Stomach (tissue), 9 donors: ENCODE measurements around the gene KLHDC10. TPM values are rescaled to one million over a fixed set of nuclear protein-coding genes. Genes with fewer than 3 reads are reported as not detected.

Experiments
- DNase-seq, 2 donors: peaks; one replicate each; pipeline versions ENCODE4 v3.0.0 to v3.0.0-alpha.2; 2013 to 2019
- H3K27ac ChIP-seq, 5 donors: fragments of 200-600 bp in 4 of 5; sonication (generic) in 4 of 5; one replicate each; pipeline ENCODE4 v1.5.1; 2013 to 2019; ENCODE audit warnings: mild to moderate bottlenecking in 1 of 5, moderate library complexity in 1 of 5
- H3K27me3 ChIP-seq, 3 donors: fragments of 200-600 bp; sonication (generic); one replicate each; pipeline ENCODE4 v1.5.1; 2017 to 2019; ENCODE audit warnings: mixed run types in 1 of 3
- H3K36me3 ChIP-seq, 4 donors: fragments of 200-600 bp; sonication (generic); 1 replicate in 3 of 4; 2 replicates in 1 of 4; pipeline ENCODE4 v1.5.1; 2016 to 2019
- H3K4me1 ChIP-seq, 4 donors: fragments of 200-600 bp; sonication (generic); one replicate each; pipeline ENCODE4 v1.5.1; 2016 to 2019
- H3K4me3 ChIP-seq, 4 donors: fragments of 200-600 bp; sonication (generic) in 3 of 4; one replicate each; pipeline ENCODE4 v1.5.1; 2016 to 2019; ENCODE audit warnings: mild to moderate bottlenecking in 1 of 4
- H3K9me3 ChIP-seq, 4 donors: fragments of 200-600 bp; sonication (generic); one replicate each; pipeline ENCODE4 v1.5.1; 2016 to 2019
- EP300 ChIP-seq: sonication (generic); formaldehyde crosslinking; IDR thresholded peaks from one replicate; pipeline ENCODE4 v1.6.1; 2017; ENCODE audit warnings: antibody characterized with exemption
- POLR2A ChIP-seq, 4 donors: fragments of 450-650 bp; IDR thresholded peaks; one replicate each; pipeline ENCODE4 v1.6.1; 2016; ENCODE audit warnings: antibody characterized with exemption in 4 of 4, control low read depth in 2 of 4, mild to moderate bottlenecking in 1 of 4, moderate library complexity in 1 of 4
- POLR2AphosphoS5 ChIP-seq, 3 donors: sonication (generic); formaldehyde crosslinking; IDR thresholded peaks; one replicate each; pipeline ENCODE4 v1.6.1; 2016; ENCODE audit warnings: antibody characterized with exemption in 3 of 3
- WGBS, 5 donors: extraction: QIAGEN DNeasy Blood & Tissue Kit in 3 of 5; methylation state at CpG; one replicate each; pipeline versions ENCODE4 v1.1.5 to v1.1.7; 2013 to 2018; 5-methylcytosine and 5-hydroxymethylcytosine counted together
- intact Hi-C: fragments of 100-400 bp; cut with DNase I; formaldehyde crosslinking; loops from one replicate; pipeline ENCODE4 v1.15.1; 2023; ENCODE audit warnings: low total_unique reads
- polyA plus RNA-seq, 3 donors: library from polyadenylated mRNA; stranded (reverse); fragments of 200-250 nt; gene quantifications; one replicate each; pipeline ENCODE4 v1.2.3, GENCODE V29; 2013
- total RNA-seq, 5 donors: library from RNA; depleted of rRNA; stranded (reverse); fragments of >200 nt; gene quantifications; one replicate each; pipeline versions ENCODE4 v1.1.0 to v1.2.3, GENCODE V29; 2014 to 2016
- TF ChIP-seq, protein P1 (sequence below), 7 experiments: fragments of 450-650 bp in 4 of 7; fragments of 200-600 bp in 3 of 7; sonication (generic) in 3 of 7; IDR thresholded peaks; one replicate each; pipeline ENCODE4 v1.5.1; 2016 to 2019; ENCODE audit warnings: antibody characterized with exemption in 7 of 7, control low read depth in 2 of 7, mild to moderate bottlenecking in 1 of 7
- donor health status: healthy with polysubstance abuse.
- donor health status: Bipolar disorder and iron deficiency.
- donor health status: healthy.

KLHDC10 gene
- total and polyA plus RNA-seq, 8 donors: 5.8 to 49.0 (median 22.5) TPM

DNA sequence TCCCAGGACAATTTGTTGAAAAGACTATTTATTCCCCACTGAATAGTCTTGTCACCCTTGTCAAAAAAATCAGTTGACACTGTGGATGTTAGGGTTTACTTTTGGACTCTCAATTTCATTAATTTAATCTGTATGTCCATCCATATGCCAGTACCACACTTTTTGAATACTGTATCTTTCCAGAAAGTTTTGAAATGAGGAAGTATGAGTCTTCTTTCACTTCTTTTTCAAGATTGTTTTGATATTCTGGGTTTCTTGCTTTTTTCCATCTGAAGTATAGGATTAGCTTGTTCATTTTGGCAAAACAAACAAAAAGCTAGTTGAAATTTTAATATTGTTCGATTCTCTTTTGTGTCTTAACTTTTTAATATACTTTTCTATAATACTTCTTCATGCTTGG, 21.7 kb downstream of the KLHDC10 start:
- no peaks in the 10 kb centered on the region for H3K36me3 ChIP-seq

DNA sequence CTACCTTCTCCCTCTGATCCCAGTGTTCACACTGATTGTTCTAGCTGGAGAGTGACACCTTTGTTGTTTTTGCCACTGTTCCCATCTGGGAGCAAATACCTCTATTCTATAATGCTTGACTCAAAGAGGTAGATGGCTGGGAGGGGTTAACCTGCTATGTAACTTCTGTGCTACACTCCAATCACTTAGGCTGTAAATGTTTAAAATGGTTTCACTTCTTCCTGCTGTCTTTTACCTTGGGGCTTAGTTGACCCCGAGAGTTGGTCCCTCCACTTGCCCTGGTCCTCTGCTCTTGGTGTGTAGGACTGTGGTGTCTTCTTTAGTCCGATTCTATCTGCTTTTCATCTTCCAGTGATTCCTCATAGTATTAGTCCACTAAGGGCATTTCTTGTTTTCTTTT, 22.3 kb downstream of the KLHDC10 start:
- H3K9me3 ChIP-seq: no peaks in the 10 kb centered on the region
- H3K27me3 ChIP-seq: no peaks in the 10 kb centered on the region
- no peak for DNase-seq
- WGBS, 5 donors: 81 to 98% (median 95%) methylated on average over 2 of the region's 2 CpGs
- TF ChIP-seq POLR2A (IDR thresholded peaks at IDR 0.05) (no peak), POLR2AphosphoS5 (IDR thresholded peaks at IDR 0.05) (no peak), EP300 (no peak)
- TF ChIP-seq, protein P1, sequence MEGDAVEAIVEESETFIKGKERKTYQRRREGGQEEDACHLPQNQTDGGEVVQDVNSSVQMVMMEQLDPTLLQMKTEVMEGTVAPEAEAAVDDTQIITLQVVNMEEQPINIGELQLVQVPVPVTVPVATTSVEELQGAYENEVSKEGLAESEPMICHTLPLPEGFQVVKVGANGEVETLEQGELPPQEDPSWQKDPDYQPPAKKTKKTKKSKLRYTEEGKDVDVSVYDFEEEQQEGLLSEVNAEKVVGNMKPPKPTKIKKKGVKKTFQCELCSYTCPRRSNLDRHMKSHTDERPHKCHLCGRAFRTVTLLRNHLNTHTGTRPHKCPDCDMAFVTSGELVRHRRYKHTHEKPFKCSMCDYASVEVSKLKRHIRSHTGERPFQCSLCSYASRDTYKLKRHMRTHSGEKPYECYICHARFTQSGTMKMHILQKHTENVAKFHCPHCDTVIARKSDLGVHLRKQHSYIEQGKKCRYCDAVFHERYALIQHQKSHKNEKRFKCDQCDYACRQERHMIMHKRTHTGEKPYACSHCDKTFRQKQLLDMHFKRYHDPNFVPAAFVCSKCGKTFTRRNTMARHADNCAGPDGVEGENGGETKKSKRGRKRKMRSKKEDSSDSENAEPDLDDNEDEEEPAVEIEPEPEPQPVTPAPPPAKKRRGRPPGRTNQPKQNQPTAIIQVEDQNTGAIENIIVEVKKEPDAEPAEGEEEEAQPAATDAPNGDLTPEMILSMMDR (IDR thresholded peaks at IDR 0.05): no peak
- no peaks in the 10 kb centered on the region for H3K36me3 ChIP-seq
- no peak overlapping the region for H3K27ac ChIP-seq
- intact Hi-C loops: no loop called here
- peaks cover 0 to 21% (median 6%) of the 10 kb centered on the region in 4 donors for H3K4me1 ChIP-seq
- no peak overlapping the region for H3K4me3 ChIP-seq

More for the DNA sequence above, 21.7 kb downstream of the KLHDC10 start:
- WGBS, 5 donors: 91 to 100% (median 95%) methylated on average over 1 of the region's 1 CpG
- no peak overlapping the region for H3K27ac ChIP-seq
- H3K27me3 ChIP-seq: no peaks in the 10 kb centered on the region
- H3K9me3 ChIP-seq: no peaks in the 10 kb centered on the region
- intact Hi-C loops: no loop called here
- no peak overlapping the region for H3K4me3 ChIP-seq
- DNase-seq: no peak
- H3K4me1 ChIP-seq: peaks cover 0 to 25% (median 10%) of the 10 kb centered on the region in 4 donors
- TF ChIP-seq POLR2A (IDR thresholded peaks at IDR 0.05): no peak
- no peak for TF ChIP-seq POLR2AphosphoS5 (IDR thresholded peaks at IDR 0.05)

- no peaks in the 10 kb centered on the region for H3K27me3 ChIP-seq
- H3K4me1 ChIP-seq: peaks cover 0 to 14% (median 2%) of the 10 kb centered on the region in 4 donors
- intact Hi-C loops: no loop called here
- no peaks in the 10 kb centered on the region for H3K9me3 ChIP-seq
- no peak overlapping the region for H3K4me3 ChIP-seq
- no peak for TF ChIP-seq POLR2A (IDR thresholded peaks at IDR 0.05)
- TF ChIP-seq, protein P1 (IDR thresholded peaks at IDR 0.05): no peak
- no peak for TF ChIP-seq EP300
- no peak for TF ChIP-seq POLR2AphosphoS5 (IDR thresholded peaks at IDR 0.05)
- 42 to 60% (median 52%) methylated on average over 1 of the region's 1 CpG for WGBS, 5 donors
- no peak for DNase-seq
- H3K36me3 ChIP-seq: no peaks in the 10 kb centered on the region
- H3K27ac ChIP-seq: no peak overlapping the region
Observed at GRCh38 chr7:130095812-130096211, 25.5 kb downstream of the KLHDC10 start.

GRCh38 chr7:130096243-130096827, 26.0 kb downstream of the KLHDC10 start:
- Histone ChIP-seq H3K27ac (no peak overlapping the region), H3K4me3 (no peak overlapping the region), H3K4me1 (peaks cover 0 to 13% (median 2%) of the 10 kb centered on the region in 4 donors), H3K36me3 (no peaks in the 10 kb centered on the region), H3K9me3 (no peaks in the 10 kb centered on the region), H3K27me3 (no peaks in the 10 kb centered on the region)
- no peak for TF ChIP-seq EP300
- TF ChIP-seq POLR2A (IDR thresholded peaks at IDR 0.05): no peak
- TF ChIP-seq POLR2AphosphoS5 (IDR thresholded peaks at IDR 0.05): no peak
- TF ChIP-seq, protein P1 (IDR thresholded peaks at IDR 0.05): no peak
- peak in 1 of 2 donors; percentile 29 for DNase-seq
- 66 to 78% (median 74%) methylated on average over 4 of the region's 4 CpGs for WGBS, 5 donors
- intact Hi-C loops: no loop called here

DNA sequence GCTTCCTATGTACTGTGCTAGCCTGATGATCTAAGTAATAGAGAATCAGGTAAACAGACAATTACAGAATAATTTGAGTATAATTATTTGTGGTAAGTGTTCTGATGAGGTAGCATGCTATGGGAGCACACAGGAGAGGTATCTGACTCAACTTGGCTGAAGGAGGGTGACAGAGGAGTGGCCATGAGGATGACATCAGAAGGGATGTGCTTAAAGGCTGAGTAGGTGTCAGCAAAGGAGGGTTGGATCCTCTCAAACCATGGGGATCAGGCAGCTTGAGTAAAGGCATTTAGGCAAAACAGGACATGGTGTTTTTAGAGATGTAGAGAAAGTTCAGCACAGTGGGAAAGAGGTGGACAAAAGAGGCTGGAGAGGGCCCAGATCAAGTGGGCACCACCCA, 29.0 kb downstream of the KLHDC10 start:
- peaks cover 0 to 5% (median 0%) of the 10 kb centered on the region in 4 donors for H3K4me1 ChIP-seq
- TF ChIP-seq, protein P1 (IDR thresholded peaks at IDR 0.05): no peak
- TF ChIP-seq EP300 (no peak), POLR2AphosphoS5 (IDR thresholded peaks at IDR 0.05) (no peak), POLR2A (IDR thresholded peaks at IDR 0.05) (no peak)
- H3K9me3 ChIP-seq: no peaks in the 10 kb centered on the region
- no peak for DNase-seq
- no peaks in the 10 kb centered on the region for H3K27me3 ChIP-seq
- H3K27ac ChIP-seq: no peak overlapping the region
- intact Hi-C loops: no loop called here
- H3K36me3 ChIP-seq: no peaks in the 10 kb centered on the region
- no peak overlapping the region for H3K4me3 ChIP-seq
